ENCODE data around the gene OSBPL5.

- TF ChIP-seq CTCF (IDR thresholded peaks at IDR 0.05 in 4 of 5, conservative IDR thresholded peaks at IDR 0.05 in 1 of 5): no peak
- TF ChIP-seq POLR2A (IDR thresholded peaks at IDR 0.05): no peak
Observed at GRCh38 chr11:3127706-3128355, 37.3 kb downstream of the OSBPL5 start.

Data from gastrocnemius medialis (tissue), 4 donors.